H1 (cell line): ENCODE data around the gene SCRN3. TPM values are rescaled to one million over a fixed set of nuclear protein-coding genes. Genes with fewer than 3 reads are reported as not detected.

Experiments
- CTBP2 ChIP-seq: IDR thresholded peaks from 2 replicates; pipeline ENCODE4 v1.7.0; 2011; ENCODE audit warnings: borderline replicate concordance, mild to moderate bottlenecking, moderate library complexity, mixed read lengths, low read length; ENCODE audit not compliant: insufficient read depth, insufficient read length
- NRF1 ChIP-seq: IDR thresholded peaks from 2 replicates; pipeline ENCODE4 v1.6.1; 2011; ENCODE audit warnings: mild to moderate bottlenecking, low read depth, low read length, improper control_type of control experiment
- POLR2AphosphoS5 ChIP-seq: IDR thresholded peaks from 2 replicates; pipeline ENCODE4 v1.6.1; 2011; ENCODE audit warnings: low read depth, low read length
- RFX5 ChIP-seq: IDR thresholded peaks from 2 replicates; pipeline ENCODE4 v1.6.1; 2011; ENCODE audit warnings: low read depth, low read length, improper control_type of control experiment, borderline replicate concordance
- RNF2 ChIP-seq: fragments of 200-900, 300-1000 bp; sonication (generic); IDR thresholded peaks from 2 replicates; pipeline ENCODE4 v1.7.1; 2016; ENCODE audit warnings: borderline replicate concordance, low read depth, mild to moderate bottlenecking, antibody characterized with exemption, low read length; ENCODE audit not compliant: poor library complexity, severe bottlenecking; ENCODE audit errors: missing control alignments
- SP4 ChIP-seq: IDR thresholded peaks from 2 replicates; pipeline ENCODE4 v1.6.1; 2012; ENCODE audit warnings: low read length, inconsistent platforms
- TBP ChIP-seq: IDR thresholded peaks from 2 replicates; pipeline ENCODE4 v1.6.1; 2011; ENCODE audit warnings: low read depth, low read length, improper control_type of control experiment
- polyA plus RNA-seq, 7 experiments: library from polyadenylated mRNA; depleted of rRNA in 3 of 7; stranded (reverse) in 5 of 7; unstranded in 2 of 7; fragments of >200 nt in 5 of 7; fragments of 200-250 nt in 2 of 7; gene quantifications; 1 replicate in 5 of 7; 2 replicates in 1 of 7; 4 replicates in 1 of 7; pipeline versions ENCODE4 v1.2.1 to v1.2.3, GENCODE V29; 2011 to 2013; ENCODE audit warnings: missing spikeins in 2 of 7, mixed read lengths in 2 of 7
- total RNA-seq: library from RNA; stranded (reverse); fragmentation: NEBNext Ultra II Directional; extraction: Animal tissue kit (Norgen Biotek cat#: 25700); gene quantifications from 2 replicates; pipeline ENCODE4 v1.2.1, GENCODE V29; 2021

SCRN3 gene
- total and polyA plus RNA-seq, 2 of the 8 experiments (the other 6 are each of a cell fraction or from before 2014, with no cell fraction given): 7.4 to 7.8 TPM

- no peak for TF ChIP-seq RNF2
- TF ChIP-seq CTBP2: no peak
- no peak for TF ChIP-seq POLR2AphosphoS5
- no peak for TF ChIP-seq TBP
- no peak for TF ChIP-seq NRF1
- TF ChIP-seq SP4: no peak
- no peak for TF ChIP-seq RFX5
Measured at GRCh38 chr2:174365571-174365970, 30.0 kb upstream of the SCRN3 start (continued).
